GM21367 (cell line): ENCODE data around the gene TSEN34.
"Not testable (repeated sequence)": the region's sequence is repeated elsewhere in the genome, so short reads cannot be mapped to it uniquely, and the experiment has no call there.

Experiments
- ATAC-seq: cut with Tn5 transposase; IDR thresholded peaks from one replicate; pipeline ENCODE4 v1.9.1; 2021; ENCODE audit not compliant: unreplicated experiment

Gene TSEN34

GRCh38 chr19:54230031-54230430 lies 38.9 kb downstream of the TSEN34 start:
- ATAC-seq: no peak

DNA sequence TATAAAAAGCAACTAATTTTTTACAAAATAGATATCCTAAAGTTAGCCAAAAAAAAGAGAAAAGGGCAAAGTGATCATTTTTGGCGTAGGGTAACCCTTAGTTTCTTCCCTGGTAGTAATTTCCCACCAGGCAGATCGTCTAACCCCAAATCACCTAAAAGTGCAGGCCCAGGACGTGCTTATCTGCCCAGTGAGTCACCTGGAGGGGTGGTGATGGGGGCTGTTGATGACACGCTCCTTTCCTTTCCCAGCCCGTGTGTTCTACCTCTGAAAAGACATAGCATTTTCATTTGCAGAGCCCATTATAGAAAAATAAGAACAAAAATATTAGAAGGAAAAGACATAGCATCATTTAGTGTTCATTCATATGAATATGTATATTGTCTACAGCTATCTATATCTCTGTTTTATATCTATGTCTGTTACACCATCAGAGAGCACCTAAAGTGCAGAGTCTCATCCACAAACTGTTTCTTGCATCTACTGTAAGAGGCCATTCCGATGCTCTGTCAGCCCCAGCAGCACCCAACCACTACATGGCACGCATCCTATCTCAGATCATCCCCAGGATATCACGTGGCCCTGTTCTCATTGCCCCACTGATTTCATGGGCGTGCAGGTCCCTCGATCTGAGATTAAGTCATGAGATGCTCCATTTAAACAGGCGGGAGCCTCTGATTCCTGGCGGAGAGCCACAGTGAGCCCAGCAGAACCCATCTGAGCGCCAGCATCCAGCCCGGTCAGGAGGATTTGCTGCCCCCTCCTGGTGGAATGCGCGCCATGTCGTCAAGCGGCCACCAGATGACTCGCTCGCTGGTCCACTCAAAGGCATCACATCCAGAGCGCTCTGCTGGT lies 40.2 kb downstream of the TSEN34 start:
- ATAC-seq: peak; percentile 75

- no peak for ATAC-seq
These were observed 42.8 kb downstream of the TSEN34 start for GRCh38 chr19:54233941-54234340.

DNA sequence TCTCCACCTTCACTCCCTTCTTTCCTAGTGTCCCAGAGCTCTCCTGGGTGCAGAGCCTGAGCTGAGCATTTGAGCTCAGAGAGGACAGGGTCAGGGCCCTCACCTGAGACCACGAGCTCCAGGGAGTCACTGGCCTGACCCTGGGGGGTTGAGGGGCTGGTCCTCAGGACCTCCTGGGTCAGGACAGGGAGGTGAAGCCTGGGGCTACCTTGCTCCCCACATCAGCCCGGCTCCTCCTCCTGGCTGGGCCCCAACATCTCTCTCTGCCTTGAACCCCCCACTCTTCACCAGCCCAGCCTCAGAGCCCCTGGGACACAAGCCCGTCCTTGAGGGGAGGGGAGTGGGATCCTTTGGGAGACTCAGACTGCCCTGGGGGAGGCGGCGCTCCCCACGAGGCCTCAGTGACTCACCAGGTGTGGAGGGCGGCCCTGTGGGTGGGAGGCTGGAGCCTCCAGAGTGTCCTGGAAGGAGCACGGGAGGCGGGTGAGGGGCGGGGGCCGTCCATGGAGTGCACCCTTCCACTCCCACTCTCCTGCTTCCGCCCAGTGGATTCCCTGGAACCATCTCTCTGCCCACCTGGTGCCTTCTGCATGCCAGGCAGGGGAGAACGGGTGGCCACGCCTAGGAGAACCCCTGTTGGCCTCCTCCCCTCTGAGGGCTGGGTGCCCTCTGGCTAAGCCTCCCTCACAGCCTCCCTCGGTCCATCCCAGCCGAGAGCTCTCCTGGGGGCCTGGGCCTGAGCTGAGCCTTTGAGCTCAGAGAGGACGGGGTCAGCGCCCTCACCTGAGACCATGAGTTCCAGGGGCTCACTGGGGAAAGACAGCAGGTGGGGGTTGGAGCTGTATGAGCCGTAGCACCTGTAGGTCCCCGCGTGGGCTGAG lies 48.6 kb downstream of the TSEN34 start:
- ATAC-seq: not testable (repeated sequence)

- not testable (repeated sequence) for ATAC-seq
These were observed 49.5 kb downstream of the TSEN34 start for GRCh38 chr19:54240372-54241336.

- not testable (repeated sequence) for ATAC-seq
These were observed 51.1 kb downstream of the TSEN34 start for GRCh38 chr19:54242234-54242633.

- not testable (repeated sequence) for ATAC-seq
These were observed 51.5 kb downstream of the TSEN34 start, which contains the start of gene LILRA6 for GRCh38 chr19:54242646-54243045. Gene LILRA6 (minus strand): TSS chr19:54242790.

DNA sequence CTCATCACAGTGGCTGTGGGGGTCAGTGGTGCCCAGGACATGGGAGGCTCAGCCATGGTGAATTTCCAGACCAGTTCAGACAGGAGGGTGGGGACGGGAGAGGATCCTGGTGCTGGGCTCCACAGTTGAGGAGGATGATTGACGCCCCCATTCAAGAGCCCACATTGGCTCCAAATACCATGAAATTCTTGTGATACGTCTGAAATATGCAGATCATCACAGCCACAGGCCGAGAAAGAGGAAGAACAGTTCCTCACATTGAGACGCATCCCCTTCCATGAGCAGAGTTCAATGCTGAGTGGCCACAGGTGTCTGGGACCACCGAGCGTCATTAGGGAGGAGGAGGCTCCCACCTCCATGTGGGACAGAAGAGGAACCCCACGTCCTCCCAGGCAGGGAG lies 52.7 kb downstream of the TSEN34 start:
- ATAC-seq: not testable (repeated sequence)
